Thyroid gland (tissue), 4 donors: Measurements from ENCODE around the gene INO80B.

ENCODE experiments used
- POLR2A ChIP-seq, 2 donors: fragments of 450-650 bp; IDR thresholded peaks; one replicate each; pipeline ENCODE4 v1.6.1; 2017; ENCODE audit warnings: antibody characterized with exemption in 2 of 2, mild to moderate bottlenecking in 2 of 2, moderate library complexity in 1 of 2
- TF ChIP-seq, protein P1 (sequence below), 6 experiments: fragments of 200-600 bp in 3 of 6; fragments of 450-650 bp in 3 of 6; sonication (generic) in 3 of 6; IDR thresholded peaks; one replicate each; pipeline ENCODE4 v1.5.1; 2016 to 2019; ENCODE audit warnings: antibody characterized with exemption in 6 of 6, mild to moderate bottlenecking in 2 of 6, inconsistent platforms in 1 of 6, moderate library complexity in 1 of 6

- TF ChIP-seq POLR2A (IDR thresholded peaks at IDR 0.05), result peak in 1 of 2 donors; percentile 51
- TF ChIP-seq, protein P1, sequence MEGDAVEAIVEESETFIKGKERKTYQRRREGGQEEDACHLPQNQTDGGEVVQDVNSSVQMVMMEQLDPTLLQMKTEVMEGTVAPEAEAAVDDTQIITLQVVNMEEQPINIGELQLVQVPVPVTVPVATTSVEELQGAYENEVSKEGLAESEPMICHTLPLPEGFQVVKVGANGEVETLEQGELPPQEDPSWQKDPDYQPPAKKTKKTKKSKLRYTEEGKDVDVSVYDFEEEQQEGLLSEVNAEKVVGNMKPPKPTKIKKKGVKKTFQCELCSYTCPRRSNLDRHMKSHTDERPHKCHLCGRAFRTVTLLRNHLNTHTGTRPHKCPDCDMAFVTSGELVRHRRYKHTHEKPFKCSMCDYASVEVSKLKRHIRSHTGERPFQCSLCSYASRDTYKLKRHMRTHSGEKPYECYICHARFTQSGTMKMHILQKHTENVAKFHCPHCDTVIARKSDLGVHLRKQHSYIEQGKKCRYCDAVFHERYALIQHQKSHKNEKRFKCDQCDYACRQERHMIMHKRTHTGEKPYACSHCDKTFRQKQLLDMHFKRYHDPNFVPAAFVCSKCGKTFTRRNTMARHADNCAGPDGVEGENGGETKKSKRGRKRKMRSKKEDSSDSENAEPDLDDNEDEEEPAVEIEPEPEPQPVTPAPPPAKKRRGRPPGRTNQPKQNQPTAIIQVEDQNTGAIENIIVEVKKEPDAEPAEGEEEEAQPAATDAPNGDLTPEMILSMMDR (IDR thresholded peaks at IDR 0.05), result no peak
Measured at GRCh38 chr2:74421221-74421870, 33.5 kb upstream of the INO80B start, which contains the start of the genes C2orf81 and WDR54.
